RPMI7951 (cell line): ENCODE measurements around the gene NR4A2. TPM values are rescaled to one million over a fixed set of nuclear protein-coding genes. Genes with fewer than 3 reads are reported as not detected.

Experiments used
- DNase-seq: peaks from one replicate; pipeline ENCODE4 v3.0.0-alpha.2; 2012; ENCODE audit warnings: low read depth
- total RNA-seq: library from RNA; depleted of rRNA; stranded (reverse); fragments of >200 nt; shearing (Covaris generic); gene quantifications from 2 replicates; pipeline ENCODE4 v1.2.3, GENCODE V29; 2014; rRNA removed

Gene NR4A2
- 0.59 and 0.96 TPM in 2 replicates for total RNA-seq

GRCh38 chr2:156332534-156333273, at the start of gene NR4A2:
Gene NR4A2 (minus strand): TSS chr2:156332721. CDS start chr2:156330186, 2,535 bp downstream.
- DNase-seq: peak; percentile 87

DNA sequence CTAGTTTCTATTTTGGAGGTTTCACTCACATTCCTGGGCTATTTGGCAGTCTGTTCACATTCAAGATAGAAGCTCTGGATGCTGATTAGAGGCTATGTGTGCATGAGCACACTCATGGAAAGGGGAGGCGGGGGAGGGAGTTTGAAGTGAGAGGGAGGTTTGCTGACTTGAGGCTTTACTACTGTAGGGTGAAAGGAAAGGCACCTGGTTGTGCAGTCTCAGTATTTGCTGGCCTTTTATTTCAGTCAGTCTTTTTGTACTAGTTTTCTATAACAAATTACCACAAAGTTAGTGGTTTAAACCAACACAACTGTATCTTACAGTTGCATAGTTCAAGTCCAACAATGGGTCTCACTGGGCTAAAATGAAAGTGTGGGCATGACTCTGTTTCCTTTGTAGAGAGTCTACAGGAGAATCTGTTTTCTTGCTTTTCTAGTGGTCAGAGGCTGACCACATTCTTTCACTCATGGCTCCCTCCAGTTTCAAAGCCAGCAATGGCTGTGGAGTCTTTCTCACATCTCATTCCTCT, 47.7 kb upstream of the NR4A2 start:
- DNase-seq: peak; percentile 18

GRCh38 chr2:156379714-156380113, 47.2 kb upstream of the NR4A2 start:
- no peak for DNase-seq

DNA sequence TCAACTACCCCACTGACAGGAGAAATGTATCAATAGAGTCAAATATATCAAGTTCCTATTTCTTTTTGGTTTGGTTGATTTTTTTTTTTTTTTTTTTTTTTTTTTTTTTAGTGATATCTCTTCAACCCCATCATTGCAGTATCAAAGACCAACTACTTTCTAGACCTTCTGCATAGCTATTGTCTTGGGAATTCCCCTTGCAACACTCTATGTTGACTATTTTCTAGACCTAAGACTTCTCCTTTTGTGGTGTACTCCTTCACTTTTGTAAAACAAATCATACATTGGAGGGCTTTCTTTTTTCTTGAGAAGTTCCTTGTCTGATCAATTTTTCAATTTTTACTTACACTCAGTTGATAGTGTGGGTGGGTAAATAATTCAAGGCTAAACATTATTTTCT, 46.5 kb upstream of the NR4A2 start:
- no peak for DNase-seq

DNA sequence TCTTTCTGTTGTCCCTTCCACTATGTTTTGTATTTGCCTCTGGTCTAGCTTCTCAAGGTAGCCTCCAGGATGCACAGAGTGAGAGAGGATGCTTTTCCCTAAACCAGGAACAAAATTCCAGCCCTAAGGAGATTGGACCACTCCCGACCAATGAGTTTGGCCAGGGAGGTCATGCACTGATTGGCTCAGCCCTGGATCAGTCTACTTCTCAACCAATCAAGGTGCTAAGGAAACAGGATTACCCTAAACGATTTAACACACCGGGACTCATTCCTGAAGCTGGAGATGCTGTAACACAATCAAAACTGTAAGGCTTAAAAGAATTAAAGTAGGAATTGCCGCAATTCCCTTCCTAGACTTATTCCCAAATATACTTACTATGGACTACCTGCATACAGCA, 34.2 kb upstream of the NR4A2 start:
- DNase-seq: no peak

DNA sequence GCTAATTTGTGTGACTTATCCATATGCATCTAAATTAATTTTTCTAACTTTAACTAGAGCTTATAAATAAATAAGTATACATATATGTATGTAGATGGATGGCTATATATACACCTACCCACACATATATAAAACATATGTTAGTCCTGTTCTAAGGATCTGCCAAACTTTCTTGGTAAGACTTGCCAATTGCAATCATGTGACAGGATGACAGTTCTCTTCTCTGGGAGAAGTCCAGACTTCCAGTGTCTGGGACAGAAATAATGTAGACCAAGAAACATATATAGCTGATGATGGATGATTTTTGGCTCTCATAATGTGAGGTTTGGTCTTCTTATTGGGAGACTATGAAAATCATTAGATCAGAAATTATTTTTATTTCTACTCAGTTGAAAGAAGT, 30.6 kb upstream of the NR4A2 start:
- DNase-seq: no peak

DNA sequence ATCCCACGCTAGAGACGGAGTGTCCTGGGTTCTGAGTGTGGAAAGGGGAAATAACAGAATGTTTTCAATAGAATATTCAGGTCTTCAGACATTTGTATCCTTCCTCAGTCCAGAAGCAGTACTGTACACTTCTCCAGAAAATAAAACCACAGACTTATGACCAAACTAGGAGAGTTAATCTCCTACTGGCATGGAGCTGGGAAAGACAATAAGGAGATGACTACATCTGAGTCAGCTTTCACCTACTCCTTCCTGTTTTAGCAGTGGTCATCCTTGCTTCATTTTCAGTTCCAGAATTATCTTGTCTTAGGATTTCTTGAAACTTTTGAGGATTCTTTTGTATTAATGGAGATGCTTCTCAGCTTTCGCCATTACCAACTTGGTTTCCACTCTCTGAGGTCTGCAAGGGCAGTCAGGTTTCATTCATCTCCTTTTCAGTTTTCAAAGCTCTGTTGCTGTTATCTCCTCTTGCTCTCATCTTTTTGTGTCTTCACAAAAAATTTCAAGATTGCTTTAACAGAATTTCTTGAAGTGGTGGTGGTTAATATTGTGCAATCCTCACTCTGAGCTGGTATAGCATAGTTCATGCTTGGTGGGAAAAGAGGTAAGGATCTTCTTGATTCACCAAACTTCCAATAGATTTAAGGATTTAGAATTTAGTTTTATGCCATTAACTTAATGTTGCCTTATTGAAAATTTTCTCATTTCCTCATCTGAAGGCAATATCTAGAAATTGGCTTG, 23.7 kb upstream of the NR4A2 start:
- peak; percentile 65 for DNase-seq

DNA sequence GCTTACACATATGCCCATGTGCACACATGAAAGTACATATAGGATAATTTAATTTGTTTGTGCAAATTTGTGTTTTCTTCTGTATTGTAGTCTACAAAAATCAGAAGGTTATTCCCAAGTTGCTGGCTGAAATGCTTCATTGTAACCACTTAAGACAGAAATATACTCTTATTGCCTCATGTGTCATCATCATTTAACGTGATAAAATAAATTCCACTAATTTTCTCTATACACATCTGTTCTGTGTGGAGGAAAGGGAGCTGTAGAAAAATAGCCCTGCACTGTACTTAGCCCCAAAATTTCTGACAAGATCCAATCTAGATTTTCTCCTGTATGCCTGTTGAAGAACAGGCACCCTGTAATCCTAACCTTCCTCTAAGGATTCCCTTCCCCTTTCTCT, 20.4 kb upstream of the NR4A2 start:
- no peak for DNase-seq

DNA sequence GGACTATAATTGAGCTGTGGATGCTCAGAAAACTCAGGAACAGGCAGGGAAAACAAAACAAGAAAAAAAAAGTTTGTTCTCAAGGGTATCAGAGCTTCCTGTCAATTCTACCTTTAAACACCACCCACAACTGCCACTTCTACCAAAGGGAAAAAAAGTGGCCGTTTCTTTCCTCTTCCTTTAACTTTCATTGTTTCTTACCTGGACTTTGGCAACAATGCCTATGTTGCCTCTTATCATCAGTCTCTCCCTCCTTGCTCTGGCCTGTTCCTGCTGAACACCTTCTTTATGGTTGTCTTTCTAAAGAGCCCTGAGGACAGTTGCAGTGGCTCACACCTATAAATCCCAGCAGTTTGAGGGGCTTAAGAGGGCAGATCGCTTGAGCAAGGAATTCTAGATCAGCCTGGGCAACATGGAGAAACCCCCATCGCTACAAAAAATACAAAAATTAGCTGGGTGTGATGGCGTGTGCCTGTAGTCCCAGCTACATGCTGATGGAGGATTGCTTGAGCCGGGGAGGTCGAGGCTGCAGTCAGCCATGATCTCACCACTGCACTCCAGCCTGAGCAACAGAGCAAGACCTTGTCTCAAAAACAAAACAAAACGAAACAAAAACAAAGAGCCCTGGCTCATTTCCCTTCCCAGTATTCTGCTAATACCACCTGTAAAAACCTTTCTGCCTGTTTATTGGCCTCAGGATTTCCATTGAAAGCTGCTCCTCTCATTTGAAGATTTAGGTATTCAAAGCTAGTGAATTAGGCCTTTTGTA, 18.0 kb upstream of the NR4A2 start:
- no peak for DNase-seq

DNA sequence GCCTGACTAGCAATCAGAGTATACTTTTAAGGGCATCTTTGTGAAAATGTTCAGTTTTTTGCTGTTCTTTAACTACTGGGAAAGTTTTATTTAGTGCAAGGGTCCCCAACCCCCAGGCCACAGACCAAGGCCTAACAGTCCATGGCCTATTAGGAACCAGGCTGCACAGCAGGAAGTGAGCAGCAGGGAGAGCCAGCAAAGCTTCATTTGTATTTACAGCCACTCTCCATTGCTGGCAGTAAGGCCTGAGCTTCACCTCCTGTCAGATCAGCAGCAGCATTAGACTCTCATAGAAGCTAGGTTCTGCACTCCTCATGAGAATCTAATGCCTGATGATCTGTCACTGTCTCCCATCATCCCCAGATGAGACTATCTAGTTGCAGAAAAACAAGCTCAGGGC, 17.1 kb upstream of the NR4A2 start:
- no peak for DNase-seq

DNA sequence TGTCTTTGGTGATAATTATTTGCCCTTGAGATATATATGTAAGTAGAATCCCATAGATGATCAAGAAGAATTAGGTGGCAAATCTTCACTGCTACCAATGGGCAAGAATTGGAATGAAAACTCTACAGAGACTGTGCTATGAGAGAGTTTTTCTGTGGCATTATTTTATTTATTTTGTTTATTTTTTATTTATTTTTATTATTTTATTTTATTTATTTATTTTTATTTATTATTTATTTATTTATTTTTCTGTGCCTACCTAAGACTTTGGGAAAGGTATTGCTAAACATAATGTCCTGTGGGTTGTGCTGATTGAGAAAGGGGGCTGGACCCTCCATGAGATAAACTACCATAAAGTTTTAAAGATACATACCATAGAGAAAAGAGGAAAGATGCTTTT, 16.6 kb upstream of the NR4A2 start:
- DNase-seq: no peak

DNA sequence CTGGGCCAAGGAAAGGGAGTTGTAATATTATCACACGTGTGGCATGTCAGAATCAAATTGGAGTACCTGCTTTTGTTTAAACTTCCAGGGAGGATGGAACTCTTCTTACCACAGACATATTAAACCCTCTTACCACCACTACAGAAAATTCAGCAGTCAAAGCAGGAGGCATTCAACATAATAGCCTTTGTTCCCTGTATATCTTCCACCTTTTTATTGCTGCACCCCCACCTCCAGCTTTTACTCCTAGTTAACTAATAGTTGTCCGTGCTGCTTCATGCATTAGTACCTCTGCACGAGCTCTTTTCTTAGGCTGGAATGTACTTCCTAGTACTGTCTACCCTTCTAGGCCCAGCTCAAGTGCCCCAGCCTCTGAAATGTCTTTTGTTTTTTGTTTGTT, 14.9 kb upstream of the NR4A2 start:
- DNase-seq: no peak

DNA sequence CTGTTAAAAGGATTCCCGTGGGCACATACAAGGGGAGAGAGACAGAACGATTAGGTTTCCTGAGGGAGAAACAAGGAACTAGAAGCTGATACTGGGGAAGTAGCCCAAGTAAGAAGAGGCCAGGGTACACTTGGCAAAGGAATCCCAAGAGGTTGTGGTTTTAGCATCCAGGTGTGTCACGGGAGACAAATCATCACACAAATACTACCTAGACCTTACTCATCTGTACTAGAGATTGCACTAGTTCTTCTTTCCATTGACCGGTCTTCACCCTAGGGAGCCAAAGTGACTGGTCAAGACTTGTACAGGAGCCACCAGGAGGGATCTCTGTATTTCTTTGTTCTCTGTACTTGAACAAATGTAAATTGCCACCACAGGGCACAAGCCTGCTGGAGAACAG, 14.2 kb upstream of the NR4A2 start:
- no peak for DNase-seq

DNA sequence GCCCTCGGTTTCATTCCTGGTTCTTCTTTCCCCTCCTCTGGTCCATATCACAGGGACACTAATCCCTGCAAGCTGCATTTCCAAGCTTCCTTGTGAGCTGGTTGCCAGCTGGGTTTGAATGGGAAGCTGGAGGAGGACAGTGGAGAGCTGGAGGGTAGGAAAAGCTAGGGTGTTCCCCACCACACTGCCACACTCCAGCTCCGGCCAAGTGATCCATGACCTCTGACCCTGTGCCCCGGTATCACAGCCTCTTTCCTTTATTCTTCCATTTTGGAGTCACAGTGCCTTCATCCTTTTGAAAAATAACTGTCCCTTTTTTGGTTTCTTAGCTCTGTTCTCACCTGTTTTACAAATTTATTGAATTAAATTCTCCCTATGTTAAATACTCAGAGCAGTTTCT, 13.1 kb upstream of the NR4A2 start:
- DNase-seq: no peak

- peak; percentile 58 for DNase-seq
Measured at GRCh38 chr2:156343940-156344301, 11.4 kb upstream of the NR4A2 start.

DNA sequence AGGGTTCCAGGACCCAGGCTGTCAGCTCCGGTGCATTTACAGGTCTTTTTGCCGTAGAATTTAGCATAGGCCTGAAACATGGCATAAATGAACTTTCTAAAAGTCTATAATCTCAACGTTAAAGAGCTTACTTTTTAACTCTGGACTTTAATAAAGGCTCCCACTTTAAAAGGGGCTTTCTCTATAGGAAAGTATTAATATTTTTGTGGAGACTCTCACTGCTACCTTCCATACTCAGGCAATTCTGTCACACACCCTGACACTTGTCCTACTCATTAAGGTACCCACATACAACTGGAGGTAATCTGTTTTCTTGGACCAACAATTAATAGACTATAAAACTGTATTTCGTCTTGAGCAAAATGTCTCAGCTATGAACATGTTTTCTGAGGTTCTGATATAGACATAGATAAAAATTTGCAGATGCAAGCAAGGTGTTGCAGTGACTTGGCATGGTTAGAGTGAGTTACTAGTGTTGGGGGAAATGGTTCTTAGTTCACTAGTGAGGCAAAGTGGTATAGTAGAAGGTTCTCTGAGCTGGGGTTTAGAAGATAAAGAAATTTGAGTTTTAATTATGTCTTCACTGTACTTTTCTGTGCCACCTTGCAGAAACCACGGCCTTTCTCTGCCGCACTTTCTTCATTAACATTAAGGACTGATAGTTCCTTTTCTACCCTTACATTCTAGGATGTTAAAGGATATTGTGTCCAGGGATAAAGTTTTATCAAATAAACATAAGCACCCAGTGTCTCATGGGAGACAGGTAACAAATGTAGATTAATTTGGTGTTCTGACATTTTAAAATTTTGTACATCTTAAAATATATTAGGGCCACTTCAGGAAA, 10.8 kb upstream of the NR4A2 start:
- DNase-seq: no peak

DNA sequence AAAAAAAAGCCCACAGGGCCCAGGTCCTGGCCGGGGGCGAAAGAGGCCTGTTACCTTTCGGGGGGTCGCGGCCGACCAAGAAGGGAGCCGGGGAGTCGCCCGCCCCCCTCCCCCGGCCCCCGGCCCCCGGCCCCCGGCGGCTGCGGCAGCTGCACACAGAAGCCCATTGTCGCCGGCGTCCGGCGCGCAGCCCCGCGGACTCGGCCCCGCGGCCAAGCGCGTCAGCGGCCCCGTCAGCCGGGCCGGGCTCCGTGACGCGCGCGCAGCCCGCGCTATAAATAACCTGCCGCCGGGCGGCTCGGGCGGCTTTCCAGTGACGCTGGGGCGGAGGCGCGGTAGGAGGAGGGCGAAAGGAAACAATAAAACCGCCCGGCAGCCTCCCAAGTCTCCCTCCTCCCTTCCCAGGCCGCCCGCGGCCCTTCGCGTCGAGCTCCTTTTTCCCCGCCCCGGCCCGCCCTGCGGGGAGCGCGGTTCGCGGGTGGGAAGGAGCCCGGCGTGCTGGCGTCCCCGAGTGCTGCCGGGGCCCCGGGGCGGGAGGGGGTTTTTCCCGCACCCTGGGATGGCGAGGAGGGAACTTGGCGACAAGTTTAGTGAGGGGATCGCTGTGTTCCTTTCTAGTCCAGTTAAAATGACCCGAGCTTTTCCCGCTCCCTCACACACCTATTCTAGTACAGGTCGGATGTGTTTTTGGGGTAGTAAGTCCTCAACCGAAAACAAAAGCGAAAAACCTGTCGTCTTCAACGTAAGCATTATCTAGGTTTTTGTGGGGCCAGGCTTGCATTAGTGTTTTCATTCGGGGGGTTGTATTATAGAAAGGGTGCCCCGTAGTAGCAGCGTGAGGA, 10.0 kb upstream of the NR4A2 start:
- DNase-seq: peak; percentile 96

DNA sequence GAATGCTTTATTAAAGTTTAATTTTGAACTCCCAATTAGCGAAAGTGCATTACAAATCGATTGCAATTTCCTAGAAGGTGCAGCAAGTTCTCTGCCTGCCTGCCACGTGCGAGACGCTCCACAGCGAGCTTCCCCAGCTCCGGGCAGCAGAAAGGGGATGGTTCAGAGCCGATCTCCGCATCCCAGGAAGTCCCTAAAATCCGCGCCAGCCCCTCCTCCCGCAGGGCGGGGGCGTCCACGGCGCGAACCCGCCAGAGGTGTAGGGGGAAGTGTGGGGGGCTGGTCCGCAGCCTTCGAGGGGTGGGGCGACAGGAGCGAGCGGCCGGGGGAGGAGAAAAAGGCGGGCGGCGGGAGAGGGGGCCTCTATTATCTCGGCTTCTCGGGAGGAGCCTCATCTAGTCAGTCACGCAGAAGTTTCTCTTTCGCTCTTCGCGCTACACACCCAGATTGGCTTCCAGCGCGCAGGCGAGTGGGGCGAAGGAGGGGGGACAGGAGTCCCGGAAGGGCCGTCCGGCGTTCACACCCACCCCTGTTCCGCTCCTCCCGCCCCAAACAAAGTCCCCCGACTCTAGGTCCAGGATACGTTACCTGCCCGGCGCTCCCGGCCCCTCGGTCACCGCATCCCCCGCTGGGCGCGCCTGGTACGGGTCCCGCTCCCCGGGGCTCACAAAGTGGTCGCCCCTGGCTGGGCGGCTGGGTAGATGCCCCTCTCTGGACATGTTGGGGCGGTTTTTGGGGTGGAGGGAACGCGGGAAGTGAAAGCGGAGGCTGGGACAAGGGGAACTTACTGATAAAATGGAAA, 9.1 kb upstream of the NR4A2 start:
- peak; percentile 98 for DNase-seq

DNA sequence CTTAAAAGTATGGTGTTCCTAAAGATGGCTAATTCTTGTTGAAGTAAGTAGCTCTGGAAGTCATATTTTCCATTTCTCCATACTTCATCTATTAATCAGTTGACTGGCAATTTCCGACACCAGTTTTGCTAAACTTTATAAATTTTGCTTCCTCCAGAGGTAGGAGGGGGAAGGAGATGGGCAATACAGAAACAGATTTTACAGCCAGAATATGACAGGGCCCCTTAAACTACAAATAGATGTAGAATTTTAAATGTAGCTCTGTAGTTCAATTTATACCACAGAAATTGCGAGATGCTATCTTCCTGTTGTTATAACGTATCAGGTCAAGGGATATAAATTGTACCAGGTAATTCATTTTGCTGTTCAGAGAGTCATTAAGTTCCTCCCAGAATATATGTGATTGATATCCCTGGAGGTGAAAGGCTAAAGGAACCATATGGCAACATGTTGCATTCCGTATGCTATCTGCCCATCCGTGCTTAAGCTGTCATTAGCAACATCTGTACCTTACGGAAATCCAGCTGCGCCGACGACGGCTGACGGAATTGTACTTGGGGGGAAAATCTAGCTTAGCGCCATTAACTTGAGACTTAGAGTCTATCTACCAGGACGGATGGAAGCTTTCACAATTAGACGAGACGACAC, 8.4 kb upstream of the NR4A2 start:
- no peak for DNase-seq
